LNCaP clone FGC (cell line): ENCODE measurements around the gene SPRY1.

Experiments used
- DNase-seq: peaks from one replicate; pipeline ENCODE4 v3.0.0-alpha.2; 2011; ENCODE audit warnings: low read depth
- H3K4me3 ChIP-seq: 2 replicates; pipeline ENCODE4 v1.5.1; 2011; ENCODE audit warnings: mild to moderate bottlenecking, low read depth, low read length, control low read depth
- TF ChIP-seq, protein P1 (sequence below): IDR thresholded peaks from 2 replicates; pipeline ENCODE4 v1.5.1; 2012; ENCODE audit warnings: mild to moderate bottlenecking; ENCODE audit not compliant: control insufficient read depth, insufficient read depth; ENCODE audit errors: extremely low read depth

SPRY1 gene

DNA sequence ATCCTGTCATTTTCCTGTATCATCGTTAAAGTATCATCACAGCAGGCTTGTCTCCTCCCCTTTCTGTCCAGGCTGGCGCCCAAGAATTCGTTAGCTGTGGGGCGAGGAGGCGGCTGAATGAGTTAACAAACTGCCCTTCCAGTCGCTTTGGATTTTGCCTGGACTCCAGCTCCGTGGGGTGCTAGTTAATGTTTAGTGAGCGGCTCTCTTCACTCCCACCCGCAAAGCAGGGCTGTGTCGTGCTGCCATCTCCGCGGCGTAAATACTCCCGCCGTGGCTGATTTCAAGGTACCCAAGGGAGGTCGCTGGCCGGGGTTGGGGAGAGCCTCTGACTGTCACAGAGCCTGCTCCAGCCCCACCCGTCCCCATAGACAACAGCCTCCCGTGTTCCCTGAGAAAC lies 44.9 kb upstream of the SPRY1 start:
- no peak overlapping the region for H3K4me3 ChIP-seq
- TF ChIP-seq, protein P1, sequence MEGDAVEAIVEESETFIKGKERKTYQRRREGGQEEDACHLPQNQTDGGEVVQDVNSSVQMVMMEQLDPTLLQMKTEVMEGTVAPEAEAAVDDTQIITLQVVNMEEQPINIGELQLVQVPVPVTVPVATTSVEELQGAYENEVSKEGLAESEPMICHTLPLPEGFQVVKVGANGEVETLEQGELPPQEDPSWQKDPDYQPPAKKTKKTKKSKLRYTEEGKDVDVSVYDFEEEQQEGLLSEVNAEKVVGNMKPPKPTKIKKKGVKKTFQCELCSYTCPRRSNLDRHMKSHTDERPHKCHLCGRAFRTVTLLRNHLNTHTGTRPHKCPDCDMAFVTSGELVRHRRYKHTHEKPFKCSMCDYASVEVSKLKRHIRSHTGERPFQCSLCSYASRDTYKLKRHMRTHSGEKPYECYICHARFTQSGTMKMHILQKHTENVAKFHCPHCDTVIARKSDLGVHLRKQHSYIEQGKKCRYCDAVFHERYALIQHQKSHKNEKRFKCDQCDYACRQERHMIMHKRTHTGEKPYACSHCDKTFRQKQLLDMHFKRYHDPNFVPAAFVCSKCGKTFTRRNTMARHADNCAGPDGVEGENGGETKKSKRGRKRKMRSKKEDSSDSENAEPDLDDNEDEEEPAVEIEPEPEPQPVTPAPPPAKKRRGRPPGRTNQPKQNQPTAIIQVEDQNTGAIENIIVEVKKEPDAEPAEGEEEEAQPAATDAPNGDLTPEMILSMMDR: no peak
- DNase-seq: no peak

DNA sequence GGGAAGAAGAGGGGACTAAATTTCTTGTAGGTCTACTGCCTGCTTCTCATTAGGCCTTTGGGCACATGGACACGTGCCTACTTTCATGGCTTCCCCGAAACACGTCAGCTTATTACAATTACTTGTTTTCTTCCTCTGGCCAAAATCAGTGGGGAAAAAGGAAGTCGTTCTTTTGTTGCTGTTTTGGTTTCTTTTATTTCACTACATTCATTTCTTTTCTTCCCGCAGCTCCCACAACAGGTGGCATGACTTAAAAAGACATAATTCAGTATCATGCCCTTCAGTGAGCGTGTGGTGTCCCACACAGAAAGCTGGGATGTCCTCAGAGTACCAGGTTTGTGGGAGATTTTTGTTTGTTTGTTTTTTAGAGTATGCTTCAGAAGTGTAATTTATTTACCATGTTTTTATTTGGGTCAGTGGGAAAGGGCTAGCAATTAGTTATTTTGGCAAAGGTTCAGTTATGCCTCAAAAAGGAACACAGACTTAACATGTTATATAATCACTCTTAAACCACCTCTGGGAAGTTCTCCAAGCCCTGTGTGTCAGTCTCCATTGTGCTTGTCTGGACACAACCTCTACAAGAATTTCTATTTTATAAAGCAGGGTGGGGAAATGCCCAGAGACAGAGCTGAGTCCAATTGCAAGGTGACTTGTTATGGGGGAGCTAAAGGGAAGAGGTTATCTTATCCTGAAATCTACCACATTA lies 44.2 kb upstream of the SPRY1 start:
- DNase-seq: peak; percentile 47
- TF ChIP-seq, protein P1: no peak
- H3K4me3 ChIP-seq: no peak overlapping the region

DNA sequence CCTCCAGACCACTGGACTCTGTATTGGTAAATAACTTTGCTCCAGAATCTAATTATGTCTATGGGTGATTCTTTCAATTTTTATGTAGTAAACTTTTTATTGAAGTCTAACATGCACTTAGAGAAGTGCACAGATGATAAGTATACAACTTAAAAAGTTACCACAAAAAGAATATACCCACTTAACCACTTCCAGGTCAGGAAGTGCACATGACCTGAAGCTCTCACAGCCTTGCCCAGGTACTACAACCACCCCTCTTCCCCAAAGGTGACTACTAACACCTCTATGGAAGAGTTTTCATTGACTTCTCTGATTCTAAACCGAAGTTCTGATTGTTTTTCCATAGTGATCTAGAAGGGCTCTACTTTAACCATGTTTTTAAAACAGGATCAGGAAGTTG lies 43.6 kb upstream of the SPRY1 start:
- DNase-seq: no peak
- H3K4me3 ChIP-seq: no peak overlapping the region
- TF ChIP-seq, protein P1: no peak

DNA sequence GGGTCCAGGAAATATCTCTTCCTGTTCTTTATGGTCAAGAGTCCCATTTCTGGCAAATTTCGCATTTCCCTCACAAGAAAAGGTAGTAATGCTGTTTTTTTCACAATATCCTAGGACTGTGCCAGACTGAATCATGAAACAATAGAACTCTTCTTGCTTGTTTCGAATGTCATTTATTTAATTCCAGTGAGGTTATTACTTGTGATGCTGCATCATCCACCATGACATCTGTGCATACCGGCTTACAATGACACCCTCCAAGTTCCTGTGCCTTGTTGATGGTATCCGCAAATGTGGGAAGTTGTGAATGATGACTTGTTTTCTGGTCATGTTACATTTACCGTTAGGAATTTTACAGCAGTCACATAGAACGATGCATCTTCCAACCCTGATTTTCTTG lies 42.9 kb upstream of the SPRY1 start:
- H3K4me3 ChIP-seq: no peak overlapping the region
- TF ChIP-seq, protein P1: no peak
- no peak for DNase-seq

DNA sequence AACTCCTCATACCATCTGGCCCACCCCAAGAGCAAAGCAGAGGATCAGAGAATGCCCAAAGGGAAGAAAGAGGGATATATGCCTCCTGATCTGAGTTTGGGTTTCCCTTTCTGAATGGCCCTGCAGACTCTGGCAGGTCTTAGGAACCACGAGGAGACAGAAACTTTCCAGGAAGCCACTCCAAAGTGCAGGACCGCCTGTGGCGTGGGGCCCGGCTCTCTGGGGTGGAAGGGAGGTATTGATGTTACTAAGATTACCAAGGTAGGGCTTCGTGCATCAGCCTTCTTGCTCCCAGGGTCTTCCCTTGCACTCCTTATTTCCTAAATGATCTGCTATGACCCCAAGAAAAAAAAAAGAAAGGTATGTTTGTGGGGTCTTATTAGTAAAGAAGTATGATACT lies 41.9 kb upstream of the SPRY1 start:
- H3K4me3 ChIP-seq: no peak overlapping the region
- DNase-seq: no peak
- TF ChIP-seq, protein P1: no peak

DNA sequence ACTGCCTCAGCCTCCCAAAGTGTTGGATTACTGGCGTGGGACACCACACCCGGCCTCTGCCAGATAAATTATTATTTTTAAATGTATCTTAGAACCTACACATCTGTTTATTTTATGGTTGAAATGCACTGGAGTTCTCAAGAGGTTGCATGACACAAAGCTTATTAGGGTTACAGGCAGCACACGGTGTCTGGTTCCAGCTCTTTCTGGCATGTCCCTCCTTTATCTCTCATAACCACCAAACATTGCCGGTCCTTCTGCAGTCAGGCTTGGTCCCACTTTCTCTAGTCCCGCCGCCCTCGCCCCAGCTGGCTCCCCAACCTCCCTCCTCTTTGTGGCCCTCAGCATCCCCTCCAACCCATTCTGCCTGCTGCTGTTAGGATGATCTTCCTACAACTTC lies 39.7 kb upstream of the SPRY1 start:
- H3K4me3 ChIP-seq: no peak overlapping the region
- no peak for DNase-seq
- TF ChIP-seq, protein P1: no peak
